AG04449 (cell line): ENCODE data around the gene VEGFA.

Experiments used
- CTCF ChIA-PET: fragments of 350-600 bp; formaldehyde crosslinking; extraction: SDS; loops from one replicate; lab custom pipeline; 2021; ENCODE audit warnings: antibody characterized with exemption; lab: Yijun Ruan, JAX
- POLR2A ChIA-PET: fragments of 400-600, 350-600 bp; formaldehyde crosslinking; extraction: SDS; loops from one replicate; lab custom pipeline; 2020; ENCODE audit warnings: antibody characterized with exemption, inconsistent platforms; lab: Yijun Ruan, JAX
- DNase-seq: peaks from one replicate; pipeline ENCODE4 v3.0.0-alpha.2; 2010; ENCODE audit warnings: low read depth, low spot score
- H3K4me3 ChIP-seq: 2 replicates; pipeline ENCODE4 v1.5.1; 2011; ENCODE audit warnings: low read depth, mild to moderate bottlenecking, control low read depth, low read length
- CTCF ChIP-seq: IDR thresholded peaks from one replicate; pipeline ENCODE4 v1.5.1; 2011; ENCODE audit warnings: mild to moderate bottlenecking, moderate library complexity, low read length, control low read depth, inconsistent platforms; ENCODE audit not compliant: insufficient read depth; ENCODE audit errors: missing control alignments

VEGFA gene

GRCh38 chr6:43769526-43770371 is at the start of gene VEGFA:
VEGFA (plus strand) TSS chr6:43770211.
- DNase-seq, result peak; percentile 77
- POLR2A ChIA-PET, result interaction anchor here (0.6 to 3.6 kb wide), 49 partner anchors 8 to 343 kb away, joined by 3 to 26 read pairs (median 4); partner anchors contain the start of genes ABCC10, GTPBP2, MRPS18A and POLR1C

GRCh38 chr6:43720999-43721398 is 49.0 kb upstream of the VEGFA start:
- POLR2A ChIA-PET, result interaction anchor here (0.6 kb wide), 1 partner anchor 205 kb away, joined by 3 read pairs; no protein-coding TSS in a partner anchor
- no peak for TF ChIP-seq CTCF

More at GRCh38 chr6:43769526-43770371, at the start of gene VEGFA:
- H3K4me3 ChIP-seq, result peak within 1 kb of the TSS; percentile 98
- peak; percentile 99 for TF ChIP-seq CTCF
- CTCF ChIA-PET, result interaction anchor here (0.7 to 4.5 kb wide), 87 partner anchors 8 to 325 kb away, joined by 3 to 283 read pairs (median 5); partner anchors contain the start of genes GTPBP2 and MRPS18A

GRCh38 chr6:43722920-43723545 is 47.0 kb upstream of the VEGFA start:
- TF ChIP-seq CTCF, result no peak
- no peak for DNase-seq
- CTCF ChIA-PET, result interaction anchor here (0.6 to 7.5 kb wide), 18 partner anchors 8 to 428 kb away, joined by 3 to 187 read pairs (median 4); partner anchors contain the start of gene VEGFA
- POLR2A ChIA-PET, result no interaction called here
- no peak overlapping the region for H3K4me3 ChIP-seq

More at GRCh38 chr6:43720999-43721398, 49.0 kb upstream of the VEGFA start:
- no peak for DNase-seq
- no peak overlapping the region for H3K4me3 ChIP-seq
- CTCF ChIA-PET, result interaction anchor here (1.2 to 7.5 kb wide), 4 partner anchors 8 to 355 kb away, joined by 3 to 187 read pairs (median 20); partner anchors contain the start of gene VEGFA

- DNase-seq, result no peak
- CTCF ChIA-PET, result interaction anchor here (0.6 to 7.5 kb wide), 34 partner anchors 9 to 427 kb away, joined by 3 to 187 read pairs (median 4); partner anchors contain the start of genes MRPS18A and VEGFA
- TF ChIP-seq CTCF, result peak; percentile 65
- POLR2A ChIA-PET, result no interaction called here
- H3K4me3 ChIP-seq, result no peak overlapping the region
These were observed 46.2 kb upstream of the VEGFA start for GRCh38 chr6:43723737-43724295.

- CTCF ChIA-PET, result interaction anchor here (0.6 to 7.5 kb wide), 35 partner anchors 8 to 579 kb away, joined by 3 to 187 read pairs (median 4); partner anchors contain the start of genes MRPS18A and VEGFA
- POLR2A ChIA-PET, result interaction anchor here (0.7 to 1.0 kb wide), 2 partner anchors 35 to 45 kb away, joined by 3 to 6 read pairs; partner anchors contain the start of gene VEGFA
- TF ChIP-seq CTCF, result no peak
These were observed 45.7 kb upstream of the VEGFA start for GRCh38 chr6:43724354-43724753.

More at GRCh38 chr6:43724354-43724753, 45.7 kb upstream of the VEGFA start:
- no peak for DNase-seq
- H3K4me3 ChIP-seq, result no peak overlapping the region
